ENCODE data around the gene NELL1.

NELL1 gene

GRCh38 chr11:20723366-20723765 lies 54.0 kb downstream of the NELL1 start:
- FAIRE-seq (no peak), DNase-seq (ENCODE audit: insufficient read length, low spot score) (no peak)
- TF ChIP-seq CTCF (IDR thresholded peaks at IDR 0.05; ENCODE audit: insufficient read depth, missing control alignments), result no peak

GRCh38 chr11:20729597-20730105 lies 60.3 kb downstream of the NELL1 start:
- no peak for TF ChIP-seq CTCF (IDR thresholded peaks at IDR 0.05; ENCODE audit: insufficient read depth, missing control alignments)
- FAIRE-seq (no peak), DNase-seq (ENCODE audit: insufficient read length, low spot score) (no peak)

GRCh38 chr11:20731676-20732215 lies 62.4 kb downstream of the NELL1 start:
- FAIRE-seq, result no peak
- no peak for TF ChIP-seq CTCF (IDR thresholded peaks at IDR 0.05; ENCODE audit: insufficient read depth, missing control alignments)
- no peak for DNase-seq (ENCODE audit: insufficient read length, low spot score)

- TF ChIP-seq CTCF (IDR thresholded peaks at IDR 0.05; ENCODE audit: insufficient read depth, missing control alignments), result no peak
- no peak for DNase-seq (ENCODE audit: insufficient read length, low spot score)
- no peak for FAIRE-seq
Measured at GRCh38 chr11:20739107-20739506, 69.7 kb downstream of the NELL1 start.

- no peak for TF ChIP-seq CTCF (IDR thresholded peaks at IDR 0.05; ENCODE audit: insufficient read depth, missing control alignments)
- no peak for DNase-seq (ENCODE audit: insufficient read length, low spot score)
- no peak for FAIRE-seq
Measured at GRCh38 chr11:20739577-20739976, 70.2 kb downstream of the NELL1 start.

- TF ChIP-seq CTCF (IDR thresholded peaks at IDR 0.05; ENCODE audit: insufficient read depth, missing control alignments), result peak; percentile 15
- FAIRE-seq, result no peak
- DNase-seq (ENCODE audit: insufficient read length, low spot score), result no peak
Measured at GRCh38 chr11:20754933-20755332, 85.5 kb downstream of the NELL1 start.

GRCh38 chr11:20759541-20759940 lies 90.2 kb downstream of the NELL1 start:
- FAIRE-seq (no peak), DNase-seq (ENCODE audit: insufficient read length, low spot score) (no peak)
- TF ChIP-seq CTCF (IDR thresholded peaks at IDR 0.05; ENCODE audit: insufficient read depth, missing control alignments), result no peak

Measured in D721Med (cell line).